ENCODE measurements around the gene ST6GALNAC1.

GRCh38 chr17:76614912-76615617 lies 28.5 kb downstream of the ST6GALNAC1 start:
- TF ChIP-seq CTCF (IDR thresholded peaks at IDR 0.05) (no peak), POLR2A (IDR thresholded peaks at IDR 0.05) (no peak), POLR2AphosphoS5 (IDR thresholded peaks at IDR 0.05) (no peak)
